GM21360 (cell line): ENCODE measurements around the gene RNF4.
"Not testable (repeated sequence)": the region's sequence is repeated elsewhere in the genome, so short reads cannot be mapped to it uniquely, and the experiment has no call there.

Experiments used
- ATAC-seq: cut with Tn5 transposase; IDR thresholded peaks from one replicate; pipeline ENCODE4 v1.9.1; 2021; ENCODE audit warnings: mild to moderate bottlenecking, moderate library complexity; ENCODE audit not compliant: unreplicated experiment

Gene RNF4

GRCh38 chr4:2457481-2458295 lies 11.2 kb upstream of the RNF4 start:
- ATAC-seq: no peak

GRCh38 chr4:2458546-2459491 lies 10.1 kb upstream of the RNF4 start:
- ATAC-seq: no peak

- no peak for ATAC-seq
These were observed 9.1 kb upstream of the RNF4 start for GRCh38 chr4:2459589-2460349.

GRCh38 chr4:2461246-2461960 lies 7.5 kb upstream of the RNF4 start:
- no peak for ATAC-seq

- ATAC-seq: peak; percentile 66
These were observed 6.5 kb upstream of the RNF4 start for GRCh38 chr4:2462218-2462991.

- no peak for ATAC-seq
These were observed 5.7 kb upstream of the RNF4 start for GRCh38 chr4:2462992-2463762.

GRCh38 chr4:2465032-2465431 lies 3.9 kb upstream of the RNF4 start:
- no peak for ATAC-seq

GRCh38 chr4:2465544-2465943 lies 3.4 kb upstream of the RNF4 start:
- not testable (repeated sequence) for ATAC-seq

- peak; percentile 49 for ATAC-seq
These were observed 482 bp downstream of the RNF4 start for GRCh38 chr4:2469192-2469984.

GRCh38 chr4:2470791-2471190 lies 1.9 kb downstream of the RNF4 start:
- ATAC-seq: no peak

GRCh38 chr4:2472187-2472586 lies 3.3 kb downstream of the RNF4 start:
- no peak for ATAC-seq

- no peak for ATAC-seq
These were observed 9.3 kb downstream of the RNF4 start for GRCh38 chr4:2478229-2478628.

GRCh38 chr4:2480649-2481048 lies 11.7 kb downstream of the RNF4 start:
- no peak for ATAC-seq

- no peak for ATAC-seq
These were observed 13.3 kb downstream of the RNF4 start for GRCh38 chr4:2482192-2482591.

GRCh38 chr4:2482693-2483092 lies 13.8 kb downstream of the RNF4 start:
- ATAC-seq: no peak

- ATAC-seq: no peak
These were observed 14.3 kb downstream of the RNF4 start for GRCh38 chr4:2483237-2483636.

- ATAC-seq: no peak
These were observed 15.3 kb downstream of the RNF4 start for GRCh38 chr4:2484185-2484584.

GRCh38 chr4:2484993-2485392 lies 16.1 kb downstream of the RNF4 start:
- ATAC-seq: peak; percentile 64
